ENCODE measurements around the gene PIK3C2G.

- TF ChIP-seq, protein P1, sequence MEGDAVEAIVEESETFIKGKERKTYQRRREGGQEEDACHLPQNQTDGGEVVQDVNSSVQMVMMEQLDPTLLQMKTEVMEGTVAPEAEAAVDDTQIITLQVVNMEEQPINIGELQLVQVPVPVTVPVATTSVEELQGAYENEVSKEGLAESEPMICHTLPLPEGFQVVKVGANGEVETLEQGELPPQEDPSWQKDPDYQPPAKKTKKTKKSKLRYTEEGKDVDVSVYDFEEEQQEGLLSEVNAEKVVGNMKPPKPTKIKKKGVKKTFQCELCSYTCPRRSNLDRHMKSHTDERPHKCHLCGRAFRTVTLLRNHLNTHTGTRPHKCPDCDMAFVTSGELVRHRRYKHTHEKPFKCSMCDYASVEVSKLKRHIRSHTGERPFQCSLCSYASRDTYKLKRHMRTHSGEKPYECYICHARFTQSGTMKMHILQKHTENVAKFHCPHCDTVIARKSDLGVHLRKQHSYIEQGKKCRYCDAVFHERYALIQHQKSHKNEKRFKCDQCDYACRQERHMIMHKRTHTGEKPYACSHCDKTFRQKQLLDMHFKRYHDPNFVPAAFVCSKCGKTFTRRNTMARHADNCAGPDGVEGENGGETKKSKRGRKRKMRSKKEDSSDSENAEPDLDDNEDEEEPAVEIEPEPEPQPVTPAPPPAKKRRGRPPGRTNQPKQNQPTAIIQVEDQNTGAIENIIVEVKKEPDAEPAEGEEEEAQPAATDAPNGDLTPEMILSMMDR (IDR thresholded peaks at IDR 0.05), result no peak
- TF ChIP-seq POLR2A (IDR thresholded peaks at IDR 0.05), result no peak
Measured at GRCh38 chr12:18382236-18382885, 121.0 kb downstream of the PIK3C2G start.

All from lower leg skin (tissue), 3 donors.